NCI-H82 (cell line): Measurements from ENCODE around the gene OASL.

Source experiments
- DNase-seq: peaks from one replicate; lab custom pipeline; 2025; lab: John Stamatoyannopoulos, UW

OASL gene

GRCh38 chr12:121015825-121016766 lies 22.9 kb downstream of the OASL start, which contains the start of gene C12orf43:
TSS of gene C12orf43 (minus strand) at chr12:121016487. CDS start at chr12:121016474, 13 bp downstream.
- peak; percentile 98 for DNase-seq

- DNase-seq: no peak
Observed at GRCh38 chr12:121013715-121014114, 25.3 kb downstream of the OASL start.

GRCh38 chr12:121011820-121012219 lies 27.2 kb downstream of the OASL start:
- no peak for DNase-seq

GRCh38 chr12:121010860-121011259 lies 28.2 kb downstream of the OASL start:
- no peak for DNase-seq

GRCh38 chr12:121009741-121010140 lies 29.3 kb downstream of the OASL start:
- DNase-seq: peak; percentile 66

- no peak for DNase-seq
Observed at GRCh38 chr12:121008347-121009098, 30.5 kb downstream of the OASL start.

GRCh38 chr12:121005346-121005815 lies 33.7 kb downstream of the OASL start:
- peak; percentile 69 for DNase-seq

- DNase-seq: no peak
Observed at GRCh38 chr12:121004253-121004815, 34.7 kb downstream of the OASL start.

- DNase-seq: no peak
Observed at GRCh38 chr12:121003650-121004049, 35.4 kb downstream of the OASL start.

- no peak for DNase-seq
Observed at GRCh38 chr12:121001841-121002483, 37.1 kb downstream of the OASL start.

- DNase-seq: no peak
Observed at GRCh38 chr12:121001060-121001459, 38.0 kb downstream of the OASL start.

GRCh38 chr12:121000530-121000929 lies 38.5 kb downstream of the OASL start:
- DNase-seq: no peak

- peak; percentile 19 for DNase-seq
Observed at GRCh38 chr12:120999191-121000120, 39.6 kb downstream of the OASL start.

- DNase-seq: no peak
Observed at GRCh38 chr12:120998435-120998834, 40.6 kb downstream of the OASL start.

- DNase-seq: no peak
Observed at GRCh38 chr12:120997448-120997847, 41.6 kb downstream of the OASL start.

- no peak for DNase-seq
Observed at GRCh38 chr12:120996133-120996746, 42.8 kb downstream of the OASL start.

GRCh38 chr12:120994589-120995337 lies 44.3 kb downstream of the OASL start:
- DNase-seq: peak; percentile 44

GRCh38 chr12:120994059-120994458 lies 45.0 kb downstream of the OASL start:
- DNase-seq: no peak

GRCh38 chr12:120993496-120993895 lies 45.5 kb downstream of the OASL start:
- DNase-seq: no peak

- DNase-seq: no peak
Observed at GRCh38 chr12:120992989-120993388, 46.1 kb downstream of the OASL start.
